Mesenteric fat pad (tissue), 1 donor: ENCODE data around the gene BPGM. TPM values are rescaled to one million over a fixed set of nuclear protein-coding genes. Genes with fewer than 3 reads are reported as not detected.

ENCODE experiments used
- DNase-seq: peaks from one replicate; pipeline ENCODE4 v3.0.0-alpha.2; 2020; ENCODE audit warnings: low spot score
- total RNA-seq: library from RNA; stranded (reverse); fragmentation: NEBNext Ultra II Directional; extraction: Animal tissue kit (Norgen Biotek cat#: 25700); gene quantifications from one replicate; pipeline ENCODE4 v1.2.1, GENCODE V29; 2021
- donor health status: DM: yes; HTN: yes; CAD: no.

The BPGM gene
- total RNA-seq, 1 donor from 2014 or later, result 12.4 TPM

DNA sequence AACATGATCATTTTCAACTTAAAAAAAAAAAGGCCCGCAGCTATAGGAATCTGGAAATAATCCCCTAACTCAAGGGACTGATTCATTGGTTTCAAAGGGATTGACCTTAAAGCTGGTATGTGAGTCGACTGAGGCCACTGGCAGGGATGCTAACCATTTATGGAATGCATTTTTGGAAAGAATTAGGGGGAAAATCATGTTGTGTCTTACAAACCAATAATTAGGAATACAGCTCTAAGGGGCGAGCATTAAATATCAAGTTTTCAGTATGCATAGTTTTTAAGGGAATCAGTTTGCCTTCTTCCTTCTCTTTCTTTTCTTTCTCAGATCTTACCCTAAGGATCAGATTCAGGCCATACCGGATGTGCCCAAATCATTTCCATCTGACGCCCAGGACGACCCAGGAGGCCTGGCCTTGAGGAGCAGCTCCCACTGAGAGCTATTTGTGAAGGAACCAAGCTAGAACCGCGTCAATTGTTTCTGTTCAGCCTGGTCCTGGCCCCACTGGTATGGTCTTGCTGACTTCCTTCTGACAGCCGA is 48.7 kb downstream of the BPGM start:
- DNase-seq, result no peak

DNA sequence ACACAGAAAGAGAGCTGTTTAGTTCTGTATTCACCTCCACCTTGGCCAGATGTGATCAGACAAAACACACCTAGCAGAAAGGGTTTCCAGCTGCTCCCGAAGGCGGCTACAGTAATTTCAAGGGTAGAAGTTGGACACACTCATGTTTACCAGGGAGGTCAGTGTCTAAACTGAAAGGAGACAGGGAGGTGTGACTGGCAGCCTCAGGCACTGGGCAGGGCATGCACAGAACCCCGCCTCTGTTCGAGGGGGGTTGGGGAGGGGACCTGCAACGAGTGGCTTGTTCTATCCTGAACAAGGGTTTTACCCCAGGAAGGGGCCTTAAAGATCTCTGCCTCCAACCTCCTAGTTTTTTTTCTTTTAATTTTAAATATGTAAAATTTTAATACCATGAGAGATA is 49.6 kb downstream of the BPGM start:
- DNase-seq, result no peak

DNA sequence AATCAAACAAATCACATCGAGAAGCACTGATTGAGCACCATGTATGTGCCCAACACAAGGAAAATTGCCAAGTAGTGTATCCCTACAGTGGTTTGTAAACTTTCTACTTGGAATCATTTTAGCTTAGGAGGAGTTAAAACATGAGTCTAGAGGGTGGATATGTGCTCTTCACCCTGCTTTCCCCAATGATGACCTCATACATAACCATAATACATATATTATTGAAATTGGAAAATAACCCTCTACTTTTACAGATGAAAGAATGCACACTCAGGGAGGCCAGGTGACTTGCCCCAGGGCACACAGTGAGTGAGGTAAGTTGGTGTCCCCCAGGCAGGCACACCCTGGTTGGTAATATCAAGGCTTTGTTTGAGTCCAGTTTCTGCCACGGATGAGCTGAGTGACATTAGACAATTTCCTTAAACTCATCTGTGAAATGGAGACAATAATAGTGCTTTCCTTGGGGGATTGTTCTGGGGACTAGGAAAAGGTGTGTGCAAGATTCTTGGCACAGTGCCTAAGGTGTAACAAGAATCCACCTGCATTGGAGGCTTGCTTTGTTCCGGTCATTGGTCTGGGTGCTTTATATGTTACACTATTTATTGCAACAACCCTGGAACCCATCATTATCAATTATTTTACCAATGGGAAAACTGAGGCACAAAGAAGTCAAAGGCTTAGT is 50.7 kb downstream of the BPGM start:
- DNase-seq, result no peak

DNA sequence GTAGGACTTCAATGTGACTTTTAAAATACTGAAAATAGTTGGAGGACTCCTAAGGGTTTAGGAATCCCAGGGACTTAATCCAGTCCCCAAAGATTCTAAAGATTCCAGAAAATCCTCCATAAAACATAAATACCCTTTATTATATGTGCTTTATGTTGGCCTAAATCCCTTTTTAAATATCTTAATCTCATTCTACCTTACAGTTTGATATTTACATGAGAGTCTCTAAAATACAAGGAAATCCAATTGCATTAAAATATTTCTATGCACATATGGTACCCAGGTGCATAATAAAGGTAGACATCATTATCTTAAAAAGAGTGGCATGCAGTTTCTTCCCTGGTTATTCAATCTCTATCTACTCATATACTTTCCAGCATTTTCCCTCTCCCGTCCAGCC is 51.8 kb downstream of the BPGM start:
- DNase-seq, result no peak

DNA sequence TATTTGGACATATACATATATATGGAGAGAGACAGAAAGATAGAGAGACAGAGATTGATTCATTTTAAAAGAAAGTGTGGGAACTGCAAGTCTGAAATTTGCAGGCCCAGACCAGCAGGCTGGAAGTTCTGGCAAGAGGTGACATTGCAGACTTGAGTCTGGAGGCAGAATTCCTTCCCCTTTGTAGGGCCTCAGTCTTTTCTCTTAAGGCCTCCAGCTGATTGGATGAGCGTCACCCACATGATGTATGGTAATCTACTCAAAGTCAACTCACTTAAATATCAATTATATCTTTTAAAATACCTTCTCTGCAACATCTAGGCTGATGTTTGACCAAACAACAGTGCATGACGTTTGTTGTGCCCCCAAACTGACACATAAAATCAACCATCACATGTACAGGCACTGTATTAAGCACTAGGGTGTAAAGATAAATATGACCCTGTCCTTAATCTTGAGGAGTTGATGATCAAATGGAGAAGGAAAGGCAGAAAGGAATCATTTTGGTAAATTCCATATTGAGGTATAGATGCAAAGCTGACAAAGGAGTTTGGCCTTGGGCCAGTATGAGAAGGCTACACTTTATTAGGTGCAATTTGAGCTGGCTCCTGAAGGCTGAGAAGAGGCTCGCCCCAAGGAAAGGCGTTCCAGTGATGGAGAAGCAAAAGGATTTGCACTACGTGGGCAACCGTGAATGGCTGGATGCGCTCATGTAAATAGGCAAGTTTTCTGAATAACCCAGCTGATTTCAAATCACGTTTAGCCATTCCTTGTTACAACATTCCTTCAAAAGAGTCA is 52.6 kb downstream of the BPGM start:
- DNase-seq, result no peak

DNA sequence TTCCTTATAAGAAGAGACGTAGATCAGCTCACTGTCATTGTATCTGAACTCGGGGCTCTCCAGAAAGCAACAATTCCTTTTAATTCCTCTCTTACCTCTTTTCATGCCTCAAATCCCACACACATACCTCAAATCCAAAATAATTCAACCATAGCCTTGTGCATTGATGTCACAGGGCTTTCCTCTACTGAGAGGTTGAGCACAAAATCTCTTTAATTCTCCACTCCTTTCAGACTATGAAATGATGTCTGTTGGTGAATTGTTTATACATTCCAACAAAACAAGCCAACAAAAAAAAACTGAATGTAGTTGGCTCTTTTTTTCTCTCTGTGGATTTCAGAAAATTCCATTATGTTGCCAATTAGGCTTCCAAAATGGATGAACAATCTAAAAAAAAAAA is 53.2 kb downstream of the BPGM start:
- no peak for DNase-seq

DNA sequence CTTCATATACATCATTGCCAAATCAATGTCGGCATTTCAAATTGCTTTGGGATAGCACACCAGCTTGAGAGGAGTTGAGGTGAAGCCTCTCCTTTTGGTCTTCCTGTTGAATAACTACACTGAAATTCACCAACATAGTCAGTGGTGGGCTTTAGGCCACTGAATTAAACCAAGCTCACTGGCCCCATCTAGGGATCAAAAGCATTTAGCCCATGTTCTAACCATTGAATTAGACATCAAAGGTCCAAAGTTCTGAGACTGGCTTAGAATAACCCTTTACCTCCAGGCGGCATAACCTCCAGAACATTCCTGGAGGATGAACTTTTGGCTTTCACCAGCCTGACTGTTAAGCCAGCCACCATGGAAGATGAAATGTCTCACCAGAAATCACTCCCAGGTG is 54.6 kb downstream of the BPGM start:
- no peak for DNase-seq

DNA sequence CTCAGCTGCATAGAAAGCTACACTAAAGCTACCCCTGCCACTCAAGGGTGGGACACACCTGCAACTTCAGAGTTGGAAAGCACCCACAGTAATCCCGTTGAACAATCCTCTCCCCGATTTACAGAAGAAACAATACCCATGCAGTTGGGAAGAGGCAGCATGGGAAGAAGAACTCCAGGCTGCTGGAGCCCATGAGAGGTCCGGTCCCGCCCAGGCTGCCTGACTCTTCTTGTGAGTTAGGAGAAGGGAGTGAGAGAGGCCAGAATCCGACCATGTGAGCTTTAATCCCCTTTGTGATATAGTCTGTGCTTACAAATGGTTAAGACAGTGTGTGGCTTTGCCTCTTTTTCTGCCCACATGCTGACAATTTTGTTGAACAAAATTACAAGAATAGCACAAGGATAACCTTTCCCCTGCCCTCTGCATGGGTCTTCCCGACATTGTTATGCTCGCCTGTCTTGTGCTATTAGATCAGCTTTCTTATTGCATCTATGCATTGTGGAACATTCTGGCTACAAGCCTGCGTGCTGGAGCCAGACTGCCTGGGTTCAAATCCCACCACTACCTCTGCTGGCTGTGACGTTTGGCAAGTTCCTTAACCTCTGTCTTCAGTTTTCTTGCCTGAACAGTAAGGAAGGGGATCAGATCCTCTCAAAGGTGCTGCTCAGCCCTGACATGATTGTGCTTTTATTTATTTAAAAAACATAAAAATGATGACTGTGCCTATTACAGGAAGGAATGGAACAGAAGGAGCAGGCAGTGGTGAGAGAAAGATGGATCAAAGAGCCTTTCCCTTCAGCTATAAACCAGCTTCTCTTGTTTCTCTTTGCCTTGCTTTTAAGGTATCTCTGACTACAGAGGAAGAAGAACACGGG is 56.0 kb downstream of the BPGM start:
- DNase-seq, result no peak

DNA sequence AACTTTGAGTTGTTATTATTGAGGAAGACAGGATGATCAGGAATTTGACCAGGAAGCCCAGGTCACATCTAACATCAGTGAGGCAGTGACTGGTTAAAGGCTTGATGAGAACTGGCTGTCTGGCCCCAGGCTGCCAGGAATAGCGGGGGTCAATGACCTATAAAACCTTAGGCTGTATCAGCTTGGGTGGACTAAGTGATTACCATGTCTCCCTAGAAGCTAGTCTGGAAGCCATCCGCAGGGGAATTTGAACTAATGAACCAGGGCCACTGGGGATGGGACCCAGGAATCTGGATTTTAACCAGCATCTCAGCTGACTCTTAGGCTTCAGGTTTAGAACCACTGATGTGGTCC is 56.6 kb downstream of the BPGM start:
- no peak for DNase-seq

DNA sequence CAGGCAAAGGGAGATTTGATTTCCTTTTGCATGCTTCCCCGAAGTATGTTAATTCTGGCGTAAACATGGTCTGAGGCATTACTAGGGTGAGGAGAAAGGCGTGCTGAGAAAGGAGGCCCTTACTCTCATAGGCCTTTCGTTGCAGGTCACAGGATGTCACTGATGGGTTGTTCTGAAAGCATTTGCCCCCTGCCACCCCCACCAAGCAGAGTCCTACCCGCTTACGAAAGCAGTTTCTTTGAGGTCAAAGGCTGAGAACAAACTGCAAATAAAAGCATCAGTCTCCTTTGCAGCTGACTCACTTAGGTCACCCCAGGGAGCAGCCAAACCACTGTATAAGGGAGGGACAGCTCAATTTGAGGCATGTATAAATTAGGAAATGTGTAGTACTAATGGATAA is 57.1 kb downstream of the BPGM start:
- DNase-seq, result no peak

DNA sequence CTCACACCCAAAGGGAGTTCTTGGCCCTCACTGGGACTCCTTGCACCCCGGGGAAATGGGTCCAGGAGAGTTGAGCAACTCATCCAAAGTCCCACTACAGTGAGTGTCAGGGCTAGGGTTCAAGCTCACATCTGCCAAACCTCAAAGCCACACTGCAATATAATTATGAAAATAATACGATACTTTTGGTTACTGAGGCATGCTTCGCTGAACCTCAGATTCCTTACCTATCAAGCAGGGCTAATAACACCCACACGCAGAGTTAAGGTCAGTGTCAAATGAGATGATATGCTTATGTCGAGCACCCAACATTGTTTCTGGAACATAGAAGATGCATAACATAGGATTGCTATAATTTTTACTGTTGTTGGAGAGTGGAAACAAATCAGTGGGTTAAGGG is 58.2 kb downstream of the BPGM start:
- DNase-seq, result no peak

DNA sequence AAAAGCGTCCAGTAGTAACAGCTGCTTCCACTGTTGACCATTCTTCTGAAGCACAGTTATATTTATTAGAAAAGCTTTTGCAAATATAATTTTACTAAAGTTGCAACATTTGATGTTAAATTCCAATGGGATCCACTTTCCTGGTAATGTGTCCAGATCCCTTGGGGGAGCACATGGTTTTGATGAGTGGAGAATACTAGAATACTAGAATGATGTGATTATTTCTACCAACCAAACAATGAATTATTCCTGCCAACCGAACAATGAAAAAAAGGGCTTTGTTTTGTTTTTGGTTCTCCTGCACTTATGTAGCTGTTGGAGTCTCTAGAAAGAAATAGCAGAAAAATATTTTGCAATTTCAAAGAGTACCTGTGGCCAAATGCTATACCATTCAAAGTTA is 59.1 kb downstream of the BPGM start:
- DNase-seq, result no peak

DNA sequence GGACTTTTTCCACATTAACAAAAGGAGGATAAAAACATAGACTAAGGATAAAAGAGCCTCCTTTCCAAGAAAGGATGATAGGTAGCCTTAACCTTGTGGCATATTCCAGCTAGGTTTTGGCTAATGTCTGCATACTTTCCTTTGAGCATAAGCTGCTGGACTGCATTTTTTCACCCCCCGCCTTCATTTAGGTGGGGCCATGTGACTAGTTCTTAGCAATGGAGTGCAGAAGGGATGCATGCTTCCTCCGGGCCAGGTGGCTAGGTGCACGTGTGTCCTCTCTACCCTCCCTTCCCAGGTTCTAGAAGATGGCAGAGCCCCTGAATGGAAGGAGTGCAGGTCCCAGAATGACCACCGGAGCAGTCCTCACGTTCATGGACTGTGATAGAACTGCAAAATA is 59.8 kb downstream of the BPGM start:
- no peak for DNase-seq

DNA sequence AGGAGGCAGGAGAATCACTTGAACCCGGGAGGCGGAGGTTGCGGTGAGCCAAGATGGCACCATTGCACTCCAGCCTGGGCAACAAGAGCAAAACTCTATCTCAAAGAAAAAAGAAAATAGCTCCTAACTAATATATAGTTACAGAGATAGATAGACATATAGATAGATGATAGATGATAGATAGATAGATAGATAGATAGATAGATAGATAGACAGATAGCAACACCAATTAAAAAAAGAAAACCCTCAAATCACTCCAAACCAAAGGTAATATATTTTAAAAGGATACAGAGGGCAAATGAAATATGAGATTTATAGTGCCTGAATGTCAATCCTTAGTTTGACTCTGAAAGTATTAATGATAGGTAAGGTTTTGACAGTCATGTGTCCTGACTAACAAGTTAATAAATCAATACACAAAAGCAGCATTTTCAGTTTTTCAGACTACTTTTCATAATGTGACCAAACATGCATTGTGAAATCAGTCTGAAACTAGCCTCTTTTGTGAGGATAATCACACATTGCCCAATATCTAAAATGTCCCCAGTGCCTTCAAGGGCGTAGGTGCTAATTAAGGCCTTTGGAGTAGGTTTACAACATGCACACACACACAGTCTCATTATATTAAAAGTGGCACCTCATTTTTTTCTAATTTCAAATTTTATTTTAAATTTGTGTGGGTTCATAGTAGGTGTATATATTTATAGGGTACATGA is 61.2 kb downstream of the BPGM start:
- no peak for DNase-seq

DNA sequence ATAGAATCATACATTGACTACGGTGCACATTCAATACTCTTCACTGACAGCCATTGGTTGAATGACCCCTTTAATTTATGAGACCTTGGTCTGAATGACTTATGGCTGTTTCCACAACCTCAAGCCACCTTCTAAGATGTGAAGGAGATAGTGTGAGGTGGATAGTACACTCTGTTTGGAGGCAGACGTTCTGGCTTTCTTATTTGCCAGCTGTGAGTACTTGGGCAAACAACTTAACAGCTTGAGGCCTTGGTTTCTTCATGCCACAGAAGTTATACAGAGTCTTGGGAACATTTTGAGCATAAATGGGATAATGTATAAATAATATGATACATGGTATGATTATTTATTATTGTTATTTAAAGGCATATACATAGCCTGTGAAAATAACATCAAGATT is 62.0 kb downstream of the BPGM start:
- no peak for DNase-seq

DNA sequence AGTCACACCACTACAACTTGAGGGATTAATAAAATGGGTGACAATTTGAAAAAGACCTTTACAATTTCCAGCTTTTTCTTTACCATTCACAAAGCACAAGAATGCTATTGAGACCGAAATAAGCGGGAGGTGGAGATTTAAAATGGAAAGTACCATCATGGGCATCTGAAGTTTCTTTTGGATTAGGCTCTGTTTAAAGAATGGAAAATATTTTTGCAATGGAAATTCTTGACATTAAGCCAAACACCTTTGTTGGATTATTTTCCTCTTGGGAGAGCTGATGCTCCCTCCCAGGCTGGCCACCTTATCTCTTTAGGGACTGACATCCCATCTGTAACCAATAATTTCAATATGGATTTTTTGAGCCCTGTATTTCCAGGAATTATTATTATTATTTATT is 62.5 kb downstream of the BPGM start:
- no peak for DNase-seq

DNA sequence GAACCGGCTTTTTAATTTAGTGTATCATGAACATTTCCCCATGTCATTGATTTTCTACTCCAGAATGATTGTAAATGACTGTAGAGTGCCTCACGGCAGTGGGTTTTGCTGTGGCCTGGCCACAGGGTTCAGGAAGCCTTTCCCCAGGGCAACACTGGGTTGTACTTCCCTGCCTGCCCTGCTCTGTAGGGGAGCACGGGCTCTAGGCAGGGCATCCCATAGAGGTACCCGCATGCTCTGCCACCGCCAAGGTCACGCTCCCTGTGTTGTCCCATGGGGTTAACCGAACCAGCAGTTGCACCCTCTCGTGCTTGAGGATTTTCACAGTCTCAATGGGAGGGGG is 63.8 kb downstream of the BPGM start:
- DNase-seq, result no peak

DNA sequence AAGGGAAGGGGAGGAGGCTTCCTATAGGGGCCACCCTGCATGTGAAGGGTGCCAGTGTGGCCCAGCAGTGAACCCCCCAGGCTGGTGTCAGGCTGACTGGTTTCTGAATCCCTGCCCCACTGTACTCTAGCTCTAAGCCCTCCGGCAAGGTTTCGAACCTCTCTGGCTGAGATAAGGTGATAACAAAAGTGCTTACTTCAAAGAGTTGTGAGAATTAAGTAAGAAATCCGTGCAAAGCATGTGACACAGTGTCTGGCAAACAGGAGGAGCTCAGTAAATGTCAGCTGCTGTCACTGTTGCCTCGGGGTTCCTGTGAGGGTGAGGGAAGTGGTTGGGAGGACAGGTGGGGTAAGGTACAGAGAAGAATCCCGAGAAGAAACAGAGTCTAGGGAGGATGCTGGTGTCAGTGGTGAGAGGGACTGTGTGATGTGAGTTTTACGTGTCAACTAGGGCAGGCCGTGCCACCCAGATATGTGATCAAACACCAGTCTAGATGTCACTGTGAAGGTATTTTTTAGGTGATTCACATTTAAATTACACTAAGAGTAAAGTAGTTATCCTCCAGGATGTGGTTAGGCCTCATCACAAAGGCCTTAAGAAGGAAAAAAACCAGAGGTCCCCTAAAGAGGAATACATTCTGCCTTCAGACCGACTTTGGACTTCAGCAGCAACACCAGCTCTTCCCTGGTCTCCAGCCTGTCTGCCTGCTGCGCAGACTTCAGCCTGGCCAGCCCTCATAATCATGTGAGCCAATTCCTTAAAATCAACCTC is 64.4 kb downstream of the BPGM start:
- DNase-seq, result no peak

DNA sequence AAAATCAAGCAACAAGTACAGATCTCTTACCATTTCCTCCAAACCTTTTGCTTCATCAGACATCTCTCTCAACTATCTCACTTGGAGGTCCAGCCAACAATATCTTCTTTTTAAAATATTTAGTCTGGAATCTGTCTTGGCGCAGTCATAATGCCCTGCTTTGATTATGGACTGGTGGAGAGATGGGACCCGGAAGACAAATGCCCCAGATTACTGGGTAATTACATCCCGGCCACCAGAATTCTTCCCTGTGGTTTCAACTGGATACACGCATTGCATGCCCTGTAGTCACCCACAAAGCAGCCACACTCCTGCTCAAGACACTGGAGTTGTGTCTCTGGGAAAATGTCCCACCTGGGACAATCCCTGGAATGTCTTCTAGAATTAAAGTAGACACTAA is 65.5 kb downstream of the BPGM start:
- no peak for DNase-seq

DNA sequence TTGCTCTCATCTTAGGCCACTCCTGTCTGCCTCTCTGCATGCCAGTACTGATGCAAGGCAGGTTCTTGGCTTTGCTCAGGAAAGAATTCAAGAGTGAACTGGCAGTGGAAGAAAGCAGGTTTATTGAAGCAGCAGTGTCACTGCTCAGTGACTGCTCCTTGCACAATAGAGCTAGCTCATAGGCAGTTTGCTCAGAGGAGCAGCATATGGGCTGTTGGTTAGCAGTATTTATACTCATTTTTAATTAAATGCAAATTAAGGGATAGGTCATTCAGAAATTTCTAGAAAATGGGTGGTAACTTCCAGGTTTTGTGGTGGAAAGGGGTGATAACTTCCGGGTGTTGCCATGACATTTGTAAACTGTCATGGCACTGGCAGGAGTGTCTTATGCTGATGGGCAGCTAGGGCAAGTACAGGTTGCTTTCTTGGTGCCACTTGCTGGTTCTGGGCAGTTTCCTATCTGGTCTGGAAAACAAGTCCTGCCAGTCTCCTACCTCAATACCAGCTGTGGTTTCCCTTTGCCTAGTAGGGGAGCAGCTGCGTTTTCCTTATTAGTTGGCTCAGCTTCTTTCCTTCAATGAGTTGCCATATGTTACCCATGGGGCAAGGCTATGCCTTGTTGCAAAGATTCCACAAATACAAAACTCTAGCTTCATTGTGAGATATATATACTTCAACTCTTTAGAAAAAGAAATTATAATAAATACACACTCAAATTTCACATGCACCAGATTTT is 68.0 kb downstream of the BPGM start:
- DNase-seq, result no peak
